SK-N-SH (cell line): ENCODE results near the gene NLGN1.

ENCODE experiments used
- MEF2A ChIP-seq: IDR thresholded peaks from 2 replicates; pipeline ENCODE4 v1.4.0; 2012; ENCODE audit warnings: low read depth, borderline replicate concordance
- REST ChIP-seq: IDR thresholded peaks from 2 replicates; pipeline ENCODE4 v1.6.1; 2012; ENCODE audit warnings: mild to moderate bottlenecking, low read depth, low read length, moderate library complexity
- SMC3 ChIP-seq: IDR thresholded peaks from 2 replicates; pipeline ENCODE4 v1.6.1; 2012; ENCODE audit warnings: low read depth, low read length, improper control_type of control experiment
- TEAD4 ChIP-seq: IDR thresholded peaks from 2 replicates; pipeline ENCODE4 v1.4.0; 2012; ENCODE audit warnings: mild to moderate bottlenecking, borderline replicate concordance; ENCODE audit not compliant: insufficient read depth
- ZBTB33 ChIP-seq: IDR thresholded peaks from 2 replicates; pipeline ENCODE4 v1.4.0; 2012; ENCODE audit warnings: low read depth, borderline replicate concordance
- TF ChIP-seq, protein P1 (sequence below): fragments of 200-600 bp; sonication (generic); IDR thresholded peaks from 2 replicates; pipeline ENCODE4 v1.6.1; 2017; ENCODE audit warnings: antibody characterized with exemption, mild to moderate bottlenecking, moderate library complexity

DNA sequence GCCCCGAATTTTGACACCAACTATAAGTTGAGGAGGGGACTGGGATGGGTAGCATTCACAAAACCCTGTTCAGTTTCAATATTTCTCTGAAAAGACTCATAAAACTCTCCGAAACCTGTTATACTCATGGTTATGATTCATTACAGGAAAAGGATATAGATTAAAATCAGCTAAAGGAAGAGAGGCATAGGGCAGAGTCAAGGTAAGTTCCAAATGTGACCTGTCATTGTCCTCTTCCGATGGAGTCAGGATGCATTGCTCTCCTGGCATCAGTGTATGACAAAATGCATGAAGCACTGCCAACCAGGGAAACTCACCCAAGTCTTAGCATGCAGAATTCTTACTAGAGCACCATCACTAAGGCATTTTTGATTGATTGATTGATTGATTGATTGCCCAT lies 936.6 kb downstream of the NLGN1 start:
- TF ChIP-seq REST, result no peak
- TF ChIP-seq, protein P1, sequence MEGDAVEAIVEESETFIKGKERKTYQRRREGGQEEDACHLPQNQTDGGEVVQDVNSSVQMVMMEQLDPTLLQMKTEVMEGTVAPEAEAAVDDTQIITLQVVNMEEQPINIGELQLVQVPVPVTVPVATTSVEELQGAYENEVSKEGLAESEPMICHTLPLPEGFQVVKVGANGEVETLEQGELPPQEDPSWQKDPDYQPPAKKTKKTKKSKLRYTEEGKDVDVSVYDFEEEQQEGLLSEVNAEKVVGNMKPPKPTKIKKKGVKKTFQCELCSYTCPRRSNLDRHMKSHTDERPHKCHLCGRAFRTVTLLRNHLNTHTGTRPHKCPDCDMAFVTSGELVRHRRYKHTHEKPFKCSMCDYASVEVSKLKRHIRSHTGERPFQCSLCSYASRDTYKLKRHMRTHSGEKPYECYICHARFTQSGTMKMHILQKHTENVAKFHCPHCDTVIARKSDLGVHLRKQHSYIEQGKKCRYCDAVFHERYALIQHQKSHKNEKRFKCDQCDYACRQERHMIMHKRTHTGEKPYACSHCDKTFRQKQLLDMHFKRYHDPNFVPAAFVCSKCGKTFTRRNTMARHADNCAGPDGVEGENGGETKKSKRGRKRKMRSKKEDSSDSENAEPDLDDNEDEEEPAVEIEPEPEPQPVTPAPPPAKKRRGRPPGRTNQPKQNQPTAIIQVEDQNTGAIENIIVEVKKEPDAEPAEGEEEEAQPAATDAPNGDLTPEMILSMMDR, result no peak
- TF ChIP-seq ZBTB33, result no peak
- no peak for TF ChIP-seq SMC3
- no peak for TF ChIP-seq MEF2A
- no peak for TF ChIP-seq TEAD4
